Testis (tissue), 2 donors: ENCODE data around the gene MRPS12.

ENCODE experiments used
- POLR2A ChIP-seq: fragments of 450-650 bp; IDR thresholded peaks from one replicate; pipeline ENCODE4 v1.6.1; 2017; ENCODE audit warnings: antibody characterized with exemption, mild to moderate bottlenecking, moderate library complexity
- TF ChIP-seq, protein P1 (sequence below), 3 experiments: fragments of 450-650 bp in 2 of 3; fragments of 200-600 bp in 1 of 3; sonication (generic) in 1 of 3; IDR thresholded peaks; one replicate each; pipeline ENCODE4 v1.5.1; 2016 to 2019; ENCODE audit warnings: antibody characterized with exemption in 3 of 3, mild to moderate bottlenecking in 2 of 3, moderate library complexity in 1 of 3

- TF ChIP-seq POLR2A = no peak
- TF ChIP-seq, protein P1, sequence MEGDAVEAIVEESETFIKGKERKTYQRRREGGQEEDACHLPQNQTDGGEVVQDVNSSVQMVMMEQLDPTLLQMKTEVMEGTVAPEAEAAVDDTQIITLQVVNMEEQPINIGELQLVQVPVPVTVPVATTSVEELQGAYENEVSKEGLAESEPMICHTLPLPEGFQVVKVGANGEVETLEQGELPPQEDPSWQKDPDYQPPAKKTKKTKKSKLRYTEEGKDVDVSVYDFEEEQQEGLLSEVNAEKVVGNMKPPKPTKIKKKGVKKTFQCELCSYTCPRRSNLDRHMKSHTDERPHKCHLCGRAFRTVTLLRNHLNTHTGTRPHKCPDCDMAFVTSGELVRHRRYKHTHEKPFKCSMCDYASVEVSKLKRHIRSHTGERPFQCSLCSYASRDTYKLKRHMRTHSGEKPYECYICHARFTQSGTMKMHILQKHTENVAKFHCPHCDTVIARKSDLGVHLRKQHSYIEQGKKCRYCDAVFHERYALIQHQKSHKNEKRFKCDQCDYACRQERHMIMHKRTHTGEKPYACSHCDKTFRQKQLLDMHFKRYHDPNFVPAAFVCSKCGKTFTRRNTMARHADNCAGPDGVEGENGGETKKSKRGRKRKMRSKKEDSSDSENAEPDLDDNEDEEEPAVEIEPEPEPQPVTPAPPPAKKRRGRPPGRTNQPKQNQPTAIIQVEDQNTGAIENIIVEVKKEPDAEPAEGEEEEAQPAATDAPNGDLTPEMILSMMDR (IDR thresholded peaks at IDR 0.05) = no peak
Measured at GRCh38 chr19:38944981-38945506, 14.3 kb downstream of the MRPS12 start.
